Right lobe of liver (tissue), 4 donors: ENCODE data around the gene GALNT16.

Experiments used
- POLR2A ChIP-seq: fragments of 450-650 bp; IDR thresholded peaks from one replicate; pipeline ENCODE4 v1.6.1; 2017; ENCODE audit warnings: antibody characterized with exemption, mild to moderate bottlenecking
- TF ChIP-seq, protein P1 (sequence below), 4 donors: fragments of 200-600 bp in 3 of 4; fragments of 450-650 bp in 1 of 4; IDR thresholded peaks; one replicate each; pipeline versions ENCODE4 v1.5.1 to v1.8.0; 2016 to 2022; ENCODE audit warnings: antibody characterized with exemption in 4 of 4, mild to moderate bottlenecking in 2 of 4
- donor health status: DM: no; HTN: no; CAD: no.
- donor health status: DM: no; HTN: no; CAD: no.
- donor health status: DM: no; HTN: yes; CAD: no.

- TF ChIP-seq, protein P1, sequence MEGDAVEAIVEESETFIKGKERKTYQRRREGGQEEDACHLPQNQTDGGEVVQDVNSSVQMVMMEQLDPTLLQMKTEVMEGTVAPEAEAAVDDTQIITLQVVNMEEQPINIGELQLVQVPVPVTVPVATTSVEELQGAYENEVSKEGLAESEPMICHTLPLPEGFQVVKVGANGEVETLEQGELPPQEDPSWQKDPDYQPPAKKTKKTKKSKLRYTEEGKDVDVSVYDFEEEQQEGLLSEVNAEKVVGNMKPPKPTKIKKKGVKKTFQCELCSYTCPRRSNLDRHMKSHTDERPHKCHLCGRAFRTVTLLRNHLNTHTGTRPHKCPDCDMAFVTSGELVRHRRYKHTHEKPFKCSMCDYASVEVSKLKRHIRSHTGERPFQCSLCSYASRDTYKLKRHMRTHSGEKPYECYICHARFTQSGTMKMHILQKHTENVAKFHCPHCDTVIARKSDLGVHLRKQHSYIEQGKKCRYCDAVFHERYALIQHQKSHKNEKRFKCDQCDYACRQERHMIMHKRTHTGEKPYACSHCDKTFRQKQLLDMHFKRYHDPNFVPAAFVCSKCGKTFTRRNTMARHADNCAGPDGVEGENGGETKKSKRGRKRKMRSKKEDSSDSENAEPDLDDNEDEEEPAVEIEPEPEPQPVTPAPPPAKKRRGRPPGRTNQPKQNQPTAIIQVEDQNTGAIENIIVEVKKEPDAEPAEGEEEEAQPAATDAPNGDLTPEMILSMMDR (IDR thresholded peaks at IDR 0.05): no peak
- no peak for TF ChIP-seq POLR2A
These were observed 98.4 kb downstream of the GALNT16 start for GRCh38 chr14:69358233-69358963.
